ENCODE measurements around the gene RPS10.
"Not testable (repeated sequence)": the region's sequence is repeated elsewhere in the genome, so short reads cannot be mapped to it uniquely, and the experiment has no call there.

Gene RPS10

GRCh38 chr6:34374508-34374907, 51.4 kb downstream of the RPS10 start:
- in situ Hi-C loops (cut with HindIII; ENCODE audit: low sequenced_read_pairs): no loop called here

GRCh38 chr6:34374069-34374468, 51.8 kb downstream of the RPS10 start:
- in situ Hi-C loops (cut with HindIII; ENCODE audit: low sequenced_read_pairs): no loop called here

- in situ Hi-C loops (cut with HindIII; ENCODE audit: low sequenced_read_pairs): no loop called here
Measured at GRCh38 chr6:34373511-34373910, 52.4 kb downstream of the RPS10 start.

GRCh38 chr6:34371865-34372264, 54.0 kb downstream of the RPS10 start:
- in situ Hi-C loops (cut with HindIII; ENCODE audit: low sequenced_read_pairs): not testable (repeated sequence)

GRCh38 chr6:34370361-34370760, 55.5 kb downstream of the RPS10 start:
- in situ Hi-C loops (cut with HindIII; ENCODE audit: low sequenced_read_pairs): no loop called here

- in situ Hi-C loops (cut with HindIII; ENCODE audit: low sequenced_read_pairs): no loop called here
Measured at GRCh38 chr6:34369385-34369784, 56.5 kb downstream of the RPS10 start.

All from endothelial cell of hepatic sinusoid (primary cell).